ENCODE results near the gene STAM. TPM values are rescaled to one million over a fixed set of nuclear protein-coding genes. Genes with fewer than 3 reads are reported as not detected.

The STAM gene
- total and polyA plus RNA-seq, 2 donors (not counting 3 experiments of a cell fraction or from before 2014, with no cell fraction given): 17.7 to 20.0 TPM

DNA sequence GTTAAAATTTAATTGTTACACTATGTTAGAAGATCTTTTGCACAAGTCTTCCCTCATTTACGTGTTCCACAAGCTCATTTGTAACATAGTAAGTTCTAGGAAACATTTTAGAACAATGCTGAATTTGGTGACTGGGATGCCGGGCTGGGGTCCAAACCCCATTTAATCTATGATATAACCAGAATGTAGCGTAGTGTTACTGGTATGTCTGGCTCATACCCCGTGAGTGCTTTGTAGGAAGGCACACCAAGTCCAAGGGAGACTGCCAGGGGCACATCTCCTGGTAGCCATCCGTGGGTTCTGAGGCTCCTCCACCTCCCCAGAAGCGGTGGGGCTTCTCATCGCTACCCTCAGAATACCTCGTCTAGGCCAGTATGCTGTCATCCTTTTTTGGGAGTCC, 86.7 kb downstream of the STAM start:
- H3K27ac ChIP-seq (ENCODE audit: insufficient read depth, low read depth, low read length): no peak overlapping the region
- DNase-seq (ENCODE audit: low read depth, low spot score) (no peak), FAIRE-seq (no peak)
- H3K4me2 ChIP-seq (ENCODE audit: insufficient read depth, low read length): no peak overlapping the region
- no peaks in the 10 kb centered on the region for H3K36me3 ChIP-seq (ENCODE audit: control insufficient read depth in 2 of 2, extremely low read depth in 1 of 2, insufficient read depth in 2 of 2, low read length in 2 of 2)
- ChIA-PET CTCF (interaction anchor here (0.7 kb wide), 1 partner anchor 1178 kb away, joined by 3 read pairs; no protein-coding TSS in a partner anchor), POLR2A (no interaction called here)
- no peak overlapping the region for H2AFZ ChIP-seq (ENCODE audit: low read depth, low read length)
- no peak overlapping the region for H3K9ac ChIP-seq (replicated peaks; ENCODE audit: extremely low read depth, insufficient read depth, low read length)
- no TSS peak for BruUV-seq (replicated peaks)
- H4K20me1 ChIP-seq (replicated peaks; ENCODE audit: control insufficient read depth, extremely low read depth, insufficient read depth, low read length): no peaks in the 10 kb centered on the region
- no peak for TF ChIP-seq GATA2 (IDR thresholded peaks at IDR 0.05; ENCODE audit: insufficient read depth, insufficient read length, low read depth, low read length)
- TF ChIP-seq MYC (IDR thresholded peaks at IDR 0.05; ENCODE audit: low read depth, low read length): no peak
- TF ChIP-seq, protein P1, sequence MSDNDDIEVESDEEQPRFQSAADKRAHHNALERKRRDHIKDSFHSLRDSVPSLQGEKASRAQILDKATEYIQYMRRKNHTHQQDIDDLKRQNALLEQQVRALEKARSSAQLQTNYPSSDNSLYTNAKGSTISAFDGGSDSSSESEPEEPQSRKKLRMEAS (IDR thresholded peaks at IDR 0.05; ENCODE audit: insufficient read depth, insufficient read length): no peak
- TF ChIP-seq POLR2AphosphoS5 (IDR thresholded peaks at IDR 0.05; ENCODE audit: insufficient read depth, low read depth, low read length): no peak
- TF ChIP-seq, protein P2, sequence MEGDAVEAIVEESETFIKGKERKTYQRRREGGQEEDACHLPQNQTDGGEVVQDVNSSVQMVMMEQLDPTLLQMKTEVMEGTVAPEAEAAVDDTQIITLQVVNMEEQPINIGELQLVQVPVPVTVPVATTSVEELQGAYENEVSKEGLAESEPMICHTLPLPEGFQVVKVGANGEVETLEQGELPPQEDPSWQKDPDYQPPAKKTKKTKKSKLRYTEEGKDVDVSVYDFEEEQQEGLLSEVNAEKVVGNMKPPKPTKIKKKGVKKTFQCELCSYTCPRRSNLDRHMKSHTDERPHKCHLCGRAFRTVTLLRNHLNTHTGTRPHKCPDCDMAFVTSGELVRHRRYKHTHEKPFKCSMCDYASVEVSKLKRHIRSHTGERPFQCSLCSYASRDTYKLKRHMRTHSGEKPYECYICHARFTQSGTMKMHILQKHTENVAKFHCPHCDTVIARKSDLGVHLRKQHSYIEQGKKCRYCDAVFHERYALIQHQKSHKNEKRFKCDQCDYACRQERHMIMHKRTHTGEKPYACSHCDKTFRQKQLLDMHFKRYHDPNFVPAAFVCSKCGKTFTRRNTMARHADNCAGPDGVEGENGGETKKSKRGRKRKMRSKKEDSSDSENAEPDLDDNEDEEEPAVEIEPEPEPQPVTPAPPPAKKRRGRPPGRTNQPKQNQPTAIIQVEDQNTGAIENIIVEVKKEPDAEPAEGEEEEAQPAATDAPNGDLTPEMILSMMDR (IDR thresholded peaks at IDR 0.05; ENCODE audit: extremely low read depth in 1 of 2, insufficient read depth in 1 of 2, low read depth in 1 of 2, low read length in 2 of 2): no peak
- no peak for TF ChIP-seq FOS (IDR thresholded peaks at IDR 0.05; ENCODE audit: borderline replicate concordance, insufficient read depth, low read length)
- TF ChIP-seq JUN (IDR thresholded peaks at IDR 0.05; ENCODE audit: borderline replicate concordance, insufficient read depth, insufficient read length, low read depth): no peak
- TF ChIP-seq POLR2A (IDR thresholded peaks at IDR 0.05; ENCODE audit: low read depth, low read length): no peak
- no peaks in the 10 kb centered on the region for H3K9me3 ChIP-seq (replicated peaks; ENCODE audit: control insufficient read depth, insufficient read depth, low read length)
- H3K27me3 ChIP-seq (ENCODE audit: control insufficient read depth in 2 of 2, insufficient read depth in 2 of 2, low read length in 2 of 2): no peaks in the 10 kb centered on the region
- H3K4me3 ChIP-seq (replicated peaks in 1 of 3; ENCODE audit: insufficient read depth in 1 of 3, low read depth in 1 of 3, low read length in 3 of 3): no peak overlapping the region
- intact Hi-C loops (cut with micrococcal nuclease) (no loop called here), dilution Hi-C loops (cut with MboI; ENCODE audit: extremely low pct_ligation_motif_present, low sequenced_read_pairs) (no loop called here)
- H3K4me1 ChIP-seq (ENCODE audit: control insufficient read depth, extremely low read depth, insufficient read depth, low read length): peaks cover 9% of the 10 kb centered on the region
- H3K9me1 ChIP-seq (replicated peaks; ENCODE audit: control insufficient read depth, extremely low read depth, insufficient read depth, low read length): no peaks in the 10 kb centered on the region
- no peaks in the 10 kb centered on the region for H3K79me2 ChIP-seq (ENCODE audit: control insufficient read depth, insufficient read depth, low read length)
